Breast epithelium (tissue), 4 donors: Measurements from ENCODE around the gene SUSD6. TPM values are rescaled to one million over a fixed set of nuclear protein-coding genes. Genes with fewer than 3 reads are reported as not detected.
A peak's percentile ranks its signal among the peaks of the same experiment; 100 is the strongest.

Source experiments
- DNase-seq, 2 donors: peaks; one replicate each; pipeline ENCODE4 v3.0.0-alpha.2; 2019; ENCODE audit warnings: low spot score in 2 of 2
- H3K27ac ChIP-seq, 2 donors: fragments of 200-600 bp; sonication (generic) in 1 of 2; one replicate each; pipeline ENCODE4 v1.5.1; 2016 to 2019; ENCODE audit warnings: mild to moderate bottlenecking in 1 of 2
- H3K27me3 ChIP-seq, 2 donors: fragments of 200-600 bp; sonication (generic) in 1 of 2; one replicate each; pipeline versions ENCODE4 v1.5.1 to v1.6.0; 2017 to 2019; ENCODE audit warnings: control low read depth in 1 of 2, mild to moderate bottlenecking in 1 of 2
- H3K36me3 ChIP-seq: fragments of 200-600 bp; one replicate; pipeline ENCODE4 v1.5.1; 2019
- H3K4me1 ChIP-seq, 2 donors: fragments of 200-600 bp; sonication (generic); one replicate each; pipeline ENCODE4 v1.5.1; 2016 to 2019; ENCODE audit warnings: control low read depth in 1 of 2
- H3K4me3 ChIP-seq, 3 donors: fragments of 200-600 bp; sonication (generic); 1 replicate in 2 of 3; 2 replicates in 1 of 3; pipeline ENCODE4 v1.5.1; 2016 to 2019; ENCODE audit warnings: mild to moderate bottlenecking in 3 of 3, moderate library complexity in 2 of 3
- H3K9me3 ChIP-seq, 2 donors: fragments of 200-600 bp; sonication (generic) in 1 of 2; one replicate each; pipeline ENCODE4 v1.5.1; 2016 to 2019; ENCODE audit warnings: control low read depth in 1 of 2
- CTCF ChIP-seq, 3 donors: fragments of 450-650 bp; IDR thresholded peaks; one replicate each; pipeline ENCODE4 v1.5.1; 2016 to 2017; ENCODE audit warnings: antibody characterized with exemption in 3 of 3, mild to moderate bottlenecking in 3 of 3, moderate library complexity in 3 of 3
- POLR2A ChIP-seq: fragments of 450-650 bp; IDR thresholded peaks from one replicate; pipeline ENCODE4 v1.6.1; 2016; ENCODE audit warnings: antibody characterized with exemption, mild to moderate bottlenecking, moderate library complexity
- POLR2AphosphoS5 ChIP-seq, 3 donors: sonication (generic); formaldehyde crosslinking; IDR thresholded peaks; one replicate each; pipeline ENCODE4 v1.6.1; 2017; ENCODE audit warnings: antibody characterized with exemption in 3 of 3
- intact Hi-C: fragments of 100-400 bp; cut with DNase I; formaldehyde crosslinking; loops from one replicate; pipeline ENCODE4 v1.15.1; 2023; ENCODE audit warnings: low total_unique reads
- total RNA-seq, 3 donors: library from RNA; depleted of rRNA; stranded (reverse); fragments of >200 nt; gene quantifications; one replicate each; pipeline ENCODE4 v1.1.0, GENCODE V29; 2016

Gene SUSD6
- total RNA-seq, 3 donors from 2014 or later, result 30.2 to 55.9 (median 55.7) TPM

DNA sequence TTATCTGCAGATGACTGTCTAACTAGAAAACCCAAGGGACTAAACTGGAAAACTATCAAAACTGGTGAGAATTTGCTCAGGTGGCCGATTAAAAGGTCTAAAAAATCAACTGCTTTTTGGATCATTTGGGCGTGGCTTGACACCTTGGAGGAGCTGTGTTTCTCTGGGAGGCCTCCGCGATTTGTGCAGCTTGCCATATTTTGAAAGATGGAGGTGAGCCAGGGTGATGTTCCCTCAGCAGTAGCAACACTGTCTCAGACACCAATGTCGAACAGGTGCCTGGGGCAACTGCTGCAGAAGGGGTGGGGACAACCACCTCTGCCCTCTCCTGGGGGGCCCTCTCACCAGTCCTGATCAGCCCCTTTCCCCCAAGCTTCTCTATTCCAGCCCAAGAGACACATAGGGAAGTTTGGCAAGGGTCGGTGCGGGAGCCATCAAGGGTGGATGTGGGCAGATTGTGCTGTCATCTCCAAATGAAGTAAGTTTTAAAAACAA, 40.5 kb upstream of the SUSD6 start:
- H3K9me3 ChIP-seq, result peaks cover 0 to 3% of the 10 kb centered on the region in 2 donors

DNA sequence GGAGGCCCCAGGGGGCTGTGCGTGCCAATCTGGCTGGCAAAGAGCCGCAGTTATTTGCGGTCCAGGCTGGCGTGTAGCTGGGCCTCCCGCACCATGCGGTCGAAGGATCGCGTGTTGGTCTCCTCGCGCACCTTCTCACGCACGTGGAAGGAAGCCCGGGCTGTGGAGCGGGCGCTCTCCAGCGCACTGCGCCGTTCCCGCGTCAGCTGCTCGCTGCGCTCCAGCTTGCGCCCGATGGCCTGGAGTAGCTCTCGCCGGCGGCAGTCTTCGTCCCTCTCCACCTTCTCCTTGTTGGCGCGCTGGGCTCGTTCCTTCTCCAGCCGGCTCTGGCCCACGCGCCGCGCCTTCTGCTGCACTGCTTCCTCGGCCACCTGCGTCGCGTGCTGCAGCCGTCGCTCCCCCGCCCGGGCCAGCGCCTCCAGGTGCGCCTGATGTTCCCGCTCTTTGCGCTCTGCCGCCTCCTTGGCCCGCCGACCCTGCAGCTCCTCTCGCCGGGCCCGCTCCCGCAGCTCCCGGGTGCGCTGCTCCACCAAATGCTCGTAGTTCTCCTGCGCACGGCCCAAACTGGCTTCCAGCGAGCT, 39.9 kb upstream of the SUSD6 start:
- TF ChIP-seq POLR2AphosphoS5 (IDR thresholded peaks at IDR 0.05), result no peak
- TF ChIP-seq CTCF (IDR thresholded peaks at IDR 0.05), result no peak
- TF ChIP-seq POLR2A, result no peak
- no peak for DNase-seq
- peaks cover 5 to 79% of the 10 kb centered on the region in 2 donors for H3K27me3 ChIP-seq
- peaks cover 5 to 17% of the 10 kb centered on the region in 2 donors for H3K4me1 ChIP-seq
- intact Hi-C loops, result no loop called here
- H3K27ac ChIP-seq, result no peak overlapping the region
- H3K36me3 ChIP-seq, result no peaks in the 10 kb centered on the region
- peaks cover 0 to 3% of the 10 kb centered on the region in 2 donors for H3K9me3 ChIP-seq
- H3K4me3 ChIP-seq, result peak overlapping the region; percentile 23 to 62 (median 50)

More for the DNA sequence above, 40.5 kb upstream of the SUSD6 start:
- Histone ChIP-seq H3K27me3 (peaks cover 5 to 75% of the 10 kb centered on the region in 2 donors), H3K36me3 (no peaks in the 10 kb centered on the region), H3K4me3 (no peak overlapping the region), H3K27ac (no peak overlapping the region), H3K4me1 (peaks cover 5 to 17% of the 10 kb centered on the region in 2 donors)
- no peak for DNase-seq
- intact Hi-C loops, result no loop called here
- no peak for TF ChIP-seq CTCF (IDR thresholded peaks at IDR 0.05)
- TF ChIP-seq POLR2A, result no peak
- TF ChIP-seq POLR2AphosphoS5 (IDR thresholded peaks at IDR 0.05), result no peak

- H3K36me3 ChIP-seq, result no peaks in the 10 kb centered on the region
- H3K27me3 ChIP-seq, result peaks cover 5 to 81% of the 10 kb centered on the region in 2 donors
- peak overlapping the region; percentile 23 to 62 (median 50) for H3K4me3 ChIP-seq
- no peak overlapping the region for H3K27ac ChIP-seq
- no peak for DNase-seq
- intact Hi-C loops, result no loop called here
- H3K9me3 ChIP-seq, result peaks cover 0 to 3% of the 10 kb centered on the region in 2 donors
- peaks cover 5 to 17% of the 10 kb centered on the region in 2 donors for H3K4me1 ChIP-seq
- no peak for TF ChIP-seq CTCF (IDR thresholded peaks at IDR 0.05)
- no peak for TF ChIP-seq POLR2A
- no peak for TF ChIP-seq POLR2AphosphoS5 (IDR thresholded peaks at IDR 0.05)
Measured at GRCh38 chr14:69572030-69572840, 39.2 kb upstream of the SUSD6 start.

DNA sequence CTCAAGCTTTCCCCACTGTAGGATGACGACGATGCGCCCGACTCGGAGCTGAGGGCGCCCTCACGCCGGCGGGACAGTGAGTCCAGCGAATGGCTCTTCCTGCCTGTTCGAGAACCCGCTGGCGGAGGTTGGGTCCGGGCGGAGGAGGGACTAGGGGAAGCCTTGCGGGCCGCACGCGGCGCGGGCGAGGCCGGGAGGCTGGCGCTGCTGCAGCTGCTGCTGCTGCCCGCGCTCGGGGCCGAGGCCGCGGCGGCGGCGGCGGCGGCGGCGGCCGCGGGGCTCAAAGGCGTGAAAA, 38.6 kb upstream of the SUSD6 start:
- intact Hi-C loops, result no loop called here

More for the DNA sequence above, 38.6 kb upstream of the SUSD6 start:
- no peak for DNase-seq
- Histone ChIP-seq H3K4me1 (peaks cover 5 to 17% of the 10 kb centered on the region in 2 donors), H3K9me3 (peaks cover 0 to 3% of the 10 kb centered on the region in 2 donors), H3K27ac (no peak overlapping the region), H3K4me3 (peak overlapping the region in 2 of 3 donors; percentile 50 to 62), H3K36me3 (no peaks in the 10 kb centered on the region), H3K27me3 (peaks cover 5 to 81% of the 10 kb centered on the region in 2 donors)
- no peak for TF ChIP-seq POLR2AphosphoS5 (IDR thresholded peaks at IDR 0.05)
- TF ChIP-seq CTCF (IDR thresholded peaks at IDR 0.05), result no peak
- TF ChIP-seq POLR2A, result no peak
